Brain microvascular endothelial cell (primary cell): ENCODE measurements around the gene KRT80.

Experiments used
- DNase-seq: peaks from one replicate; pipeline ENCODE4 v3.0.0-alpha.2; 2020
- H3K27ac ChIP-seq: fragments of 250-450 bp; sonication (Bioruptor Pico); 2 replicates; pipeline ENCODE4 v1.5.1; 2020; ENCODE audit warnings: mild to moderate bottlenecking, moderate library complexity
- H3K27me3 ChIP-seq: fragments of 250-450 bp; sonication (Bioruptor Pico); replicated peaks from 2 replicates; pipeline ENCODE4 v1.5.1; 2020; ENCODE audit warnings: mild to moderate bottlenecking
- H3K36me3 ChIP-seq: fragments of 250-450 bp; sonication (Bioruptor Pico); replicated peaks from 2 replicates; pipeline ENCODE4 v1.5.1; 2020; ENCODE audit warnings: mild to moderate bottlenecking
- H3K4me3 ChIP-seq: 2 replicates; pipeline ENCODE4 v1.5.1; 2011; ENCODE audit warnings: low read depth, mild to moderate bottlenecking, control low read depth, low read length, moderate library complexity
- CTCF ChIP-seq: IDR thresholded peaks from 2 replicates; pipeline ENCODE4 v1.5.1; 2011; ENCODE audit warnings: low read depth, mild to moderate bottlenecking, moderate library complexity, low read length, control low read depth, inconsistent platforms; ENCODE audit errors: missing control alignments
- in situ Hi-C: cut with HindIII; loops from 2 replicates; pipeline ENCODE4 v1.10.0; 2017; ENCODE audit warnings: low sequenced_read_pairs, low pct_ligation_motif_present

KRT80 gene

GRCh38 chr12:52213564-52214420, 22.0 kb upstream of the KRT80 start:
- DNase-seq = peak; percentile 68
- H3K36me3 ChIP-seq = no peaks in the 10 kb centered on the region
- no peak overlapping the region for H3K4me3 ChIP-seq
- in situ Hi-C loops = no loop called here
- TF ChIP-seq CTCF = peak; percentile 100
- H3K27me3 ChIP-seq = no peaks in the 10 kb centered on the region
- H3K27ac ChIP-seq = no peak overlapping the region

GRCh38 chr12:52212701-52213563, 21.1 kb upstream of the KRT80 start:
- H3K27me3 ChIP-seq = no peaks in the 10 kb centered on the region
- H3K4me3 ChIP-seq = no peak overlapping the region
- in situ Hi-C loops = no loop called here
- no peak for TF ChIP-seq CTCF
- no peak overlapping the region for H3K27ac ChIP-seq
- no peak for DNase-seq
- no peaks in the 10 kb centered on the region for H3K36me3 ChIP-seq

- no peak for DNase-seq
- in situ Hi-C loops = no loop called here
- H3K27me3 ChIP-seq = no peaks in the 10 kb centered on the region
- no peaks in the 10 kb centered on the region for H3K36me3 ChIP-seq
- no peak for TF ChIP-seq CTCF
- no peak overlapping the region for H3K27ac ChIP-seq
- H3K4me3 ChIP-seq = no peak overlapping the region
Observed at GRCh38 chr12:52211716-52212585, 20.1 kb upstream of the KRT80 start.

- TF ChIP-seq CTCF = no peak
- Histone ChIP-seq H3K4me3 (no peak overlapping the region), H3K36me3 (no peaks in the 10 kb centered on the region), H3K27ac (no peak overlapping the region), H3K27me3 (no peaks in the 10 kb centered on the region)
- in situ Hi-C loops = no loop called here
- DNase-seq = no peak
Observed at GRCh38 chr12:52210925-52211650, 19.3 kb upstream of the KRT80 start.
